Measurements from ENCODE around the gene SAP30L.

Gene SAP30L

GRCh38 chr5:154502180-154502579 is 56.4 kb downstream of the SAP30L start:
- H3K4me3 ChIP-seq (ENCODE audit: control insufficient read depth in 1 of 7, extremely low read depth in 1 of 7, insufficient read depth in 4 of 7, low read depth in 2 of 7, low read length in 6 of 7), result no peak overlapping the region
- POLR2A ChIA-PET, result interaction anchor here (0.7 kb wide), 1 partner anchor 19 kb away, joined by 4 read pairs; no protein-coding TSS in a partner anchor
- no CpG with 5 or more reads among the region's 1 CpG for WGBS (ENCODE audit: insufficient coverage)
- CTCF ChIA-PET, result interaction anchor here (0.9 kb wide), 1 partner anchor 18 kb away, joined by 3 read pairs; no protein-coding TSS in a partner anchor
- no peaks in the 10 kb centered on the region for H3K36me3 ChIP-seq (ENCODE audit: control insufficient read depth in 4 of 4, insufficient read depth in 4 of 4, low read length in 3 of 4)
- H3K27ac ChIP-seq (ENCODE audit: insufficient read depth in 1 of 2, low read depth in 1 of 2, low read length in 2 of 2, poor library complexity in 1 of 2, severe bottlenecking in 2 of 2), result no peak overlapping the region
- H3K4me1 ChIP-seq (ENCODE audit: control extremely low read depth in 1 of 4, control insufficient read depth in 4 of 4, insufficient read depth in 4 of 4, low read length in 3 of 4), result no peaks in the 10 kb centered on the region
- DNase-seq, result no peak
- peaks cover 0 to 9% (median 4%) of the 10 kb centered on the region in 5 experiments for H3K27me3 ChIP-seq (replicated peaks in 2 of 5; ENCODE audit: control insufficient read depth in 4 of 5, insufficient read depth in 5 of 5, low read length in 4 of 5)
- no peaks in the 10 kb centered on the region for H3K9me3 ChIP-seq (ENCODE audit: control extremely low read depth in 1 of 5, control insufficient read depth in 4 of 5, insufficient read depth in 2 of 5, low read depth in 1 of 5, low read length in 4 of 5)

- WGBS (ENCODE audit: insufficient coverage), result 100% methylated on average over 2 of the region's 2 CpGs
- Histone ChIP-seq H3K4me1 (ENCODE audit: control extremely low read depth in 1 of 4, control insufficient read depth in 4 of 4, insufficient read depth in 4 of 4, low read length in 3 of 4) (no peaks in the 10 kb centered on the region), H3K27ac (ENCODE audit: insufficient read depth in 1 of 2, low read depth in 1 of 2, low read length in 2 of 2, poor library complexity in 1 of 2, severe bottlenecking in 2 of 2) (no peak overlapping the region), H3K4me3 (ENCODE audit: control insufficient read depth in 1 of 7, extremely low read depth in 1 of 7, insufficient read depth in 4 of 7, low read depth in 2 of 7, low read length in 6 of 7) (no peak overlapping the region), H3K9me3 (ENCODE audit: control extremely low read depth in 1 of 5, control insufficient read depth in 4 of 5, insufficient read depth in 2 of 5, low read depth in 1 of 5, low read length in 4 of 5) (no peaks in the 10 kb centered on the region), H3K36me3 (ENCODE audit: control insufficient read depth in 4 of 4, insufficient read depth in 4 of 4, low read length in 3 of 4) (no peaks in the 10 kb centered on the region), H3K27me3 (replicated peaks in 2 of 5; ENCODE audit: control insufficient read depth in 4 of 5, insufficient read depth in 5 of 5, low read length in 4 of 5) (peaks cover 0 to 9% (median 0%) of the 10 kb centered on the region in 5 experiments)
- CTCF ChIA-PET, result interaction anchor here (1.0 to 3.0 kb wide), 2 partner anchors 16 to 106 kb away, joined by 3 to 17 read pairs; no protein-coding TSS in a partner anchor
- POLR2A ChIA-PET, result no interaction called here
- DNase-seq, result no peak
These were observed 57.9 kb downstream of the SAP30L start for GRCh38 chr5:154503698-154504039.

GRCh38 chr5:154505567-154505966 is 59.8 kb downstream of the SAP30L start:
- H3K4me3 ChIP-seq (ENCODE audit: control insufficient read depth in 1 of 7, extremely low read depth in 1 of 7, insufficient read depth in 4 of 7, low read depth in 2 of 7, low read length in 6 of 7), result no peak overlapping the region
- no peak for DNase-seq
- H3K9me3 ChIP-seq (ENCODE audit: control extremely low read depth in 1 of 5, control insufficient read depth in 4 of 5, insufficient read depth in 2 of 5, low read depth in 1 of 5, low read length in 4 of 5), result no peaks in the 10 kb centered on the region
- H3K27ac ChIP-seq (ENCODE audit: insufficient read depth in 1 of 2, low read depth in 1 of 2, low read length in 2 of 2, poor library complexity in 1 of 2, severe bottlenecking in 2 of 2), result no peak overlapping the region
- CTCF ChIA-PET, result interaction anchor here (0.6 to 3.0 kb wide), 2 partner anchors 15 to 25 kb away, joined by 3 to 17 read pairs; no protein-coding TSS in a partner anchor
- H3K27me3 ChIP-seq (replicated peaks in 2 of 5; ENCODE audit: control insufficient read depth in 4 of 5, insufficient read depth in 5 of 5, low read length in 4 of 5), result peaks cover 0 to 5% (median 0%) of the 10 kb centered on the region in 5 experiments
- POLR2A ChIA-PET, result interaction anchor here (1.1 kb wide), 1 partner anchor 49 kb away, joined by 4 read pairs; no protein-coding TSS in a partner anchor
- H3K4me1 ChIP-seq (ENCODE audit: control extremely low read depth in 1 of 4, control insufficient read depth in 4 of 4, insufficient read depth in 4 of 4, low read length in 3 of 4), result no peaks in the 10 kb centered on the region
- 94% methylated on average over 9 of the region's 10 CpGs for WGBS (ENCODE audit: insufficient coverage)
- H3K36me3 ChIP-seq (ENCODE audit: control insufficient read depth in 4 of 4, insufficient read depth in 4 of 4, low read length in 3 of 4), result no peaks in the 10 kb centered on the region

- H3K9me3 ChIP-seq (ENCODE audit: control extremely low read depth in 1 of 5, control insufficient read depth in 4 of 5, insufficient read depth in 2 of 5, low read depth in 1 of 5, low read length in 4 of 5), result no peaks in the 10 kb centered on the region
- no peaks in the 10 kb centered on the region for H3K36me3 ChIP-seq (ENCODE audit: control insufficient read depth in 4 of 4, insufficient read depth in 4 of 4, low read length in 3 of 4)
- H3K27ac ChIP-seq (ENCODE audit: insufficient read depth in 1 of 2, low read depth in 1 of 2, low read length in 2 of 2, poor library complexity in 1 of 2, severe bottlenecking in 2 of 2), result no peak overlapping the region
- 84% methylated on average over 4 of the region's 8 CpGs for WGBS (ENCODE audit: insufficient coverage)
- no peak for DNase-seq
- ChIA-PET CTCF (interaction anchor here (3.0 kb wide), 1 partner anchor 14 kb away, joined by 17 read pairs; no protein-coding TSS in a partner anchor), POLR2A (interaction anchor here (1.1 kb wide), 1 partner anchor 50 kb away, joined by 4 read pairs; no protein-coding TSS in a partner anchor)
- H3K27me3 ChIP-seq (replicated peaks in 2 of 5; ENCODE audit: control insufficient read depth in 4 of 5, insufficient read depth in 5 of 5, low read length in 4 of 5), result peaks cover 0 to 5% (median under 1%) of the 10 kb centered on the region in 5 experiments
- no peaks in the 10 kb centered on the region for H3K4me1 ChIP-seq (ENCODE audit: control extremely low read depth in 1 of 4, control insufficient read depth in 4 of 4, insufficient read depth in 4 of 4, low read length in 3 of 4)
- no peak overlapping the region for H3K4me3 ChIP-seq (ENCODE audit: control insufficient read depth in 1 of 7, extremely low read depth in 1 of 7, insufficient read depth in 4 of 7, low read depth in 2 of 7, low read length in 6 of 7)
These were observed 60.4 kb downstream of the SAP30L start for GRCh38 chr5:154506049-154506715.

- Histone ChIP-seq H3K27ac (ENCODE audit: insufficient read depth in 1 of 2, low read depth in 1 of 2, low read length in 2 of 2, poor library complexity in 1 of 2, severe bottlenecking in 2 of 2) (no peak overlapping the region), H3K36me3 (ENCODE audit: control insufficient read depth in 4 of 4, insufficient read depth in 4 of 4, low read length in 3 of 4) (no peaks in the 10 kb centered on the region), H3K4me3 (ENCODE audit: control insufficient read depth in 1 of 7, extremely low read depth in 1 of 7, insufficient read depth in 4 of 7, low read depth in 2 of 7, low read length in 6 of 7) (no peak overlapping the region), H3K4me1 (ENCODE audit: control extremely low read depth in 1 of 4, control insufficient read depth in 4 of 4, insufficient read depth in 4 of 4, low read length in 3 of 4) (no peaks in the 10 kb centered on the region), H3K27me3 (replicated peaks in 2 of 5; ENCODE audit: control insufficient read depth in 4 of 5, insufficient read depth in 5 of 5, low read length in 4 of 5) (peaks cover 0 to 5% (median 3%) of the 10 kb centered on the region in 5 experiments), H3K9me3 (ENCODE audit: control extremely low read depth in 1 of 5, control insufficient read depth in 4 of 5, insufficient read depth in 2 of 5, low read depth in 1 of 5, low read length in 4 of 5) (no peaks in the 10 kb centered on the region)
- 96% methylated on average over 9 of the region's 11 CpGs for WGBS (ENCODE audit: insufficient coverage)
- ChIA-PET POLR2A (no interaction called here), CTCF (no interaction called here)
- DNase-seq, result no peak
These were observed 60.9 kb downstream of the SAP30L start for GRCh38 chr5:154506716-154507080.

GRCh38 chr5:154508114-154508513 is 62.3 kb downstream of the SAP30L start:
- ChIA-PET CTCF (no interaction called here), POLR2A (no interaction called here)
- Histone ChIP-seq H3K36me3 (ENCODE audit: control insufficient read depth in 4 of 4, insufficient read depth in 4 of 4, low read length in 3 of 4) (no peaks in the 10 kb centered on the region), H3K27ac (ENCODE audit: insufficient read depth in 1 of 2, low read depth in 1 of 2, low read length in 2 of 2, poor library complexity in 1 of 2, severe bottlenecking in 2 of 2) (no peak overlapping the region), H3K27me3 (replicated peaks in 2 of 5; ENCODE audit: control insufficient read depth in 4 of 5, insufficient read depth in 5 of 5, low read length in 4 of 5) (peaks cover 0 to 4% (median 0%) of the 10 kb centered on the region in 5 experiments), H3K9me3 (ENCODE audit: control extremely low read depth in 1 of 5, control insufficient read depth in 4 of 5, insufficient read depth in 2 of 5, low read depth in 1 of 5, low read length in 4 of 5) (no peaks in the 10 kb centered on the region), H3K4me1 (ENCODE audit: control extremely low read depth in 1 of 4, control insufficient read depth in 4 of 4, insufficient read depth in 4 of 4, low read length in 3 of 4) (peaks cover 0 to 1% (median 0%) of the 10 kb centered on the region in 4 experiments), H3K4me3 (ENCODE audit: control insufficient read depth in 1 of 7, extremely low read depth in 1 of 7, insufficient read depth in 4 of 7, low read depth in 2 of 7, low read length in 6 of 7) (no peak overlapping the region)
- 94% methylated on average over 1 of the region's 2 CpGs for WGBS (ENCODE audit: insufficient coverage)
- no peak for DNase-seq

GRCh38 chr5:154509784-154510555 is 64.2 kb downstream of the SAP30L start:
- H3K4me3 ChIP-seq (ENCODE audit: control insufficient read depth in 1 of 7, extremely low read depth in 1 of 7, insufficient read depth in 4 of 7, low read depth in 2 of 7, low read length in 6 of 7), result no peak overlapping the region
- POLR2A ChIA-PET, result no interaction called here
- H3K27me3 ChIP-seq (replicated peaks in 2 of 5; ENCODE audit: control insufficient read depth in 4 of 5, insufficient read depth in 5 of 5, low read length in 4 of 5), result peaks cover 0 to 4% (median 0%) of the 10 kb centered on the region in 5 experiments
- H3K4me1 ChIP-seq (ENCODE audit: control extremely low read depth in 1 of 4, control insufficient read depth in 4 of 4, insufficient read depth in 4 of 4, low read length in 3 of 4), result peaks cover 0 to 9% (median 1%) of the 10 kb centered on the region in 4 experiments
- H3K9me3 ChIP-seq (ENCODE audit: control extremely low read depth in 1 of 5, control insufficient read depth in 4 of 5, insufficient read depth in 2 of 5, low read depth in 1 of 5, low read length in 4 of 5), result no peaks in the 10 kb centered on the region
- 92% methylated on average over 3 of the region's 5 CpGs for WGBS (ENCODE audit: insufficient coverage)
- no peak overlapping the region for H3K27ac ChIP-seq (ENCODE audit: insufficient read depth in 1 of 2, low read depth in 1 of 2, low read length in 2 of 2, poor library complexity in 1 of 2, severe bottlenecking in 2 of 2)
- CTCF ChIA-PET, result interaction anchor here (3.8 kb wide), 1 partner anchor 11 kb away, joined by 23 read pairs; no protein-coding TSS in a partner anchor
- DNase-seq, result no peak
- H3K36me3 ChIP-seq (ENCODE audit: control insufficient read depth in 4 of 4, insufficient read depth in 4 of 4, low read length in 3 of 4), result no peaks in the 10 kb centered on the region

All from common myeloid progenitor, CD34-positive (primary cell).